Smooth muscle cell (in vitro differentiated cells): Measurements from ENCODE around the gene HMCN1. TPM values are rescaled to one million over a fixed set of nuclear protein-coding genes. Genes with fewer than 3 reads are reported as not detected.
A peak's percentile ranks its signal among the peaks of the same experiment; 100 is the strongest.

ENCODE experiments used
- DNase-seq: peaks from one replicate; lab custom pipeline; 2025; ENCODE audit not compliant: unreplicated experiment; lab: John Stamatoyannopoulos, UW
- H2AFZ ChIP-seq: fragments of 200-600 bp; sonication (generic); 2 replicates; pipeline ENCODE4 v1.6.0; 2016; ENCODE audit warnings: antibody characterized with exemption, low read depth, mild to moderate bottlenecking
- H3F3A ChIP-seq: fragments of 200-600 bp; sonication (generic); 2 replicates; pipeline ENCODE4 v1.6.0; 2017; ENCODE audit warnings: antibody characterized with exemption, low read depth
- H3K27ac ChIP-seq: fragments of 200-600 bp; sonication (generic); 2 replicates; pipeline ENCODE4 v1.5.1; 2016; ENCODE audit warnings: low read depth, mild to moderate bottlenecking
- H3K27me3 ChIP-seq: fragments of 200-600 bp; sonication (generic); 2 replicates; pipeline ENCODE4 v1.6.1; 2016; ENCODE audit warnings: low read depth, mild to moderate bottlenecking
- H3K36me3 ChIP-seq: fragments of 200-600 bp; sonication (generic); 2 replicates; pipeline ENCODE4 v1.5.1; 2016; ENCODE audit warnings: low read depth
- H3K4me1 ChIP-seq: fragments of 200-600 bp; sonication (generic); 2 replicates; pipeline ENCODE4 v1.5.1; 2016; ENCODE audit warnings: low read depth
- H3K4me2 ChIP-seq: fragments of 200-600 bp; sonication (generic); 2 replicates; pipeline ENCODE4 v1.6.0; 2016; ENCODE audit warnings: mild to moderate bottlenecking
- H3K4me3 ChIP-seq: fragments of 200-600 bp; sonication (generic); 2 replicates; pipeline ENCODE4 v1.5.1; 2016; ENCODE audit warnings: mild to moderate bottlenecking
- H3K79me2 ChIP-seq: fragments of 200-600 bp; sonication (generic); 2 replicates; pipeline ENCODE4 v1.6.0; 2016; ENCODE audit warnings: low read depth, mild to moderate bottlenecking
- H3K9ac ChIP-seq: fragments of 200-600 bp; sonication (generic); 2 replicates; pipeline ENCODE4 v1.6.0; 2016; ENCODE audit warnings: low read depth
- H3K9me3 ChIP-seq: fragments of 200-600 bp; sonication (generic); replicated peaks from 2 replicates; pipeline ENCODE4 v1.5.1; 2016; ENCODE audit warnings: low read depth
- H4K20me1 ChIP-seq: fragments of 200-600 bp; sonication (generic); 2 replicates; pipeline ENCODE4 v1.6.0; 2016; ENCODE audit warnings: low read depth
- WGBS: methylation state at CpG from one replicate; pipeline ENCODE4 v1.1.7; 2016; ENCODE audit warnings: low lambda C conversion rate; 5-methylcytosine and 5-hydroxymethylcytosine counted together
- polyA plus RNA-seq: library from polyadenylated mRNA; unstranded; fragments of >200 nt; fragmentation: Nextera tagmentation; extraction: Ambion mirVana; gene quantifications from 2 replicates; pipeline ENCODE4 v1.2.1, GENCODE V29; 2016
- total RNA-seq: library from RNA; depleted of rRNA; stranded (reverse); fragments of >200 nt; gene quantifications from 2 replicates; pipeline ENCODE4 v1.2.3, GENCODE V29; 2014
- TF ChIP-seq, protein P1 (sequence below): fragments of 200-600 bp; sonication (generic); IDR thresholded peaks from 2 replicates; pipeline ENCODE4 v1.5.1; 2017; ENCODE audit warnings: borderline replicate concordance, mild to moderate bottlenecking, antibody characterized with exemption; ENCODE audit not compliant: insufficient read depth, poor library complexity, severe bottlenecking

Gene HMCN1
- total and polyA plus RNA-seq, 2 experiments from 2014 or later, result 18.9 to 118 TPM

DNA sequence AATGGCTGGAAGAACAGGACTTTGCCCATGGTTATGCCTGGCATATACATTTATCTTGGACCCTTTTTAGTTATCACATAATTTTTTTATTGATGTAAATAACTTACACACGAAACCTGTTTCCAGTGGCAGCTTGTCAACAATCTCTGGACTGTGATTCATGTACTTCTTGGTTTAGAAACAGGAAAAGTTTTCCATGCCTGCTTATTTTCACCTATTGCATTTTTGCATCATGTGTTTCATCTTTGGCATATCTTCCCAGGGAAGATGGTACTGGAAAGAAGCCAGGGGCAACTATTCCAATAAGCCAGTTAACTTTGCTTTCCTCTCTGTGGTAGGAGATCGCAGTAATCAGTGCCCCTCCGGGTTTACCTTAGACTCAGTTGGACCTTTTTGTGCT, 430.6 kb downstream of the HMCN1 start:
- H3K4me3 ChIP-seq, result no peak overlapping the region
- TF ChIP-seq, protein P1, sequence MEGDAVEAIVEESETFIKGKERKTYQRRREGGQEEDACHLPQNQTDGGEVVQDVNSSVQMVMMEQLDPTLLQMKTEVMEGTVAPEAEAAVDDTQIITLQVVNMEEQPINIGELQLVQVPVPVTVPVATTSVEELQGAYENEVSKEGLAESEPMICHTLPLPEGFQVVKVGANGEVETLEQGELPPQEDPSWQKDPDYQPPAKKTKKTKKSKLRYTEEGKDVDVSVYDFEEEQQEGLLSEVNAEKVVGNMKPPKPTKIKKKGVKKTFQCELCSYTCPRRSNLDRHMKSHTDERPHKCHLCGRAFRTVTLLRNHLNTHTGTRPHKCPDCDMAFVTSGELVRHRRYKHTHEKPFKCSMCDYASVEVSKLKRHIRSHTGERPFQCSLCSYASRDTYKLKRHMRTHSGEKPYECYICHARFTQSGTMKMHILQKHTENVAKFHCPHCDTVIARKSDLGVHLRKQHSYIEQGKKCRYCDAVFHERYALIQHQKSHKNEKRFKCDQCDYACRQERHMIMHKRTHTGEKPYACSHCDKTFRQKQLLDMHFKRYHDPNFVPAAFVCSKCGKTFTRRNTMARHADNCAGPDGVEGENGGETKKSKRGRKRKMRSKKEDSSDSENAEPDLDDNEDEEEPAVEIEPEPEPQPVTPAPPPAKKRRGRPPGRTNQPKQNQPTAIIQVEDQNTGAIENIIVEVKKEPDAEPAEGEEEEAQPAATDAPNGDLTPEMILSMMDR, result no peak
- no peaks in the 10 kb centered on the region for H3K27me3 ChIP-seq
- 94% methylated on average over 3 of the region's 3 CpGs for WGBS
- H2AFZ ChIP-seq, result no peak overlapping the region
- H3K9me3 ChIP-seq, result no peaks in the 10 kb centered on the region
- H3K4me2 ChIP-seq, result no peak overlapping the region
- no peaks in the 10 kb centered on the region for H3K79me2 ChIP-seq
- no peak for DNase-seq
- H3K9ac ChIP-seq, result no peak overlapping the region
- no peaks in the 10 kb centered on the region for H3K4me1 ChIP-seq
- H3K36me3 ChIP-seq, result no peaks in the 10 kb centered on the region
- H3K27ac ChIP-seq, result no peak overlapping the region
- H3F3A ChIP-seq, result no peaks in the 10 kb centered on the region
- no peaks in the 10 kb centered on the region for H4K20me1 ChIP-seq

DNA sequence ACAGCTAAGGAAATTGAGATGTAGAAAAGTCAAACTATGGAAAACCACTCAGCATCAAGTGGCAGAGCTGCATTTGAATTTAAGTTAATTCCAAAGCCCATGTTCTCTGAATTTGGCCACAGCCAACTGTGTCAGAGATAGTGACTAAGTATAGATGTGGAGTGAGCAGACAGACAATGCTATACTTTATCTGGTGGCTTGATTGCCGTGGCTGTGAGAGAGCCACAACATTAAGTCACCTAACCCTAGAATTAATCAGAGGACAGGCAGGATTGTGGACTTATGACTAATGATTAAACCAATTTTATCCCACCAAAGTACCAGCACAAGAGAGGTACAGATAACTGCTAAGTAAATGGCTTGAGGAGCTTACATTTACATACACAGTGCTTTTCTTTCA, 431.1 kb downstream of the HMCN1 start:
- Histone ChIP-seq H3K9me3 (no peaks in the 10 kb centered on the region), H3K36me3 (no peaks in the 10 kb centered on the region), H3K4me1 (no peaks in the 10 kb centered on the region), H4K20me1 (no peaks in the 10 kb centered on the region), H2AFZ (no peak overlapping the region), H3K9ac (no peak overlapping the region), H3K4me3 (no peak overlapping the region), H3K79me2 (no peaks in the 10 kb centered on the region), H3F3A (no peaks in the 10 kb centered on the region), H3K4me2 (no peak overlapping the region), H3K27me3 (no peaks in the 10 kb centered on the region), H3K27ac (no peak overlapping the region)
- TF ChIP-seq, protein P1, result no peak
- DNase-seq, result no peak
- 63% methylated on average over 1 of the region's 1 CpG for WGBS

DNA sequence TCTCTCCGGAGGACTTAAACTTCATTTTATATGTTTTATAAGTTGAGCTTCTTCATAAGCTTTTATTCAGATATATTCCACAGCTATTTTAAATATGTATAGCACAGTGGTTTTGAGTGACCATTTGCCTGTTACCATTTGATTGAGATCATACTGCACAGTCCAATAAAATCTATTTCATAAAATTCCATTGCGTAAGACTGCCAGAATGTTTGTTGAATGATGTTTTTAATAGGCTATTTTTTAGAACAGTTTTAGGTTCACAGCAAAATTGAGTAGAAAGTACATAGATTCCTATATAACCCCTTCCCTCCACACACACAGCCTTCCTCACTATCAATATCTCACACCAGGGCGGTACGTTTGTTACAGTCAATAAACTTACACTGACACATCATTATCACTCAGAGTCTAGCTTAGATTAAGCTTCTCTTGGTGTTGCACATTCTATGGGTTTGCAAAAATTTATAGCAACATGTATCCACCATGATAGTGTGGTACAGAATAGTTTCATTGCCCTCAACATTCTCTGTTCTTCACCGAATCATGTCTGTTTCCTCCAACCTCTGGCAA, 433.0 kb downstream of the HMCN1 start:
- H3F3A ChIP-seq, result no peaks in the 10 kb centered on the region
- H3K4me2 ChIP-seq, result no peak overlapping the region
- WGBS, result 67% methylated on average over 5 of the region's 5 CpGs
- DNase-seq, result no peak
- H3K9ac ChIP-seq, result no peak overlapping the region
- no peaks in the 10 kb centered on the region for H3K4me1 ChIP-seq
- H3K9me3 ChIP-seq, result no peaks in the 10 kb centered on the region
- no peak overlapping the region for H3K27ac ChIP-seq
- H3K36me3 ChIP-seq, result no peaks in the 10 kb centered on the region
- H4K20me1 ChIP-seq, result no peaks in the 10 kb centered on the region
- H2AFZ ChIP-seq, result no peak overlapping the region
- no peaks in the 10 kb centered on the region for H3K79me2 ChIP-seq
- H3K4me3 ChIP-seq, result no peak overlapping the region
- TF ChIP-seq, protein P1, result no peak
- H3K27me3 ChIP-seq, result no peaks in the 10 kb centered on the region

DNA sequence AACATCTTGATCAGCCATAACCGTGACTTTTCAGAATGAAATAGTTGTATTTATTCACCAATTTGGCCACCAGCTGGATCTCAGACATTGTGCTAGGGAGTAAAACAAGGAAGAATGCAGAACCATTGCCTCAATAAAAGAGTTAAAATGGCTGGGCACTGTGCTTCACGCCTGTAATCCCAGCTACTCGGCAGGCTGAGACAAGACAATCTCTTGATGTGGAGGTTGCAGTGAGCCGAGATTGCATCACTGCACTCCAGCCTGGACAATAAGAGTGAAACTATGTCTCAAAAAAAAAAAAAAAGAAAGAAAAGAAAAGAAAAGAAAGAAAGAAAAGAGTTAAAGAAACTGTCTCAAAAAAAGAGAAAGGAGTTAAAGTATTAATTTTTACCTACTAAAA, 441.4 kb downstream of the HMCN1 start:
- Histone ChIP-seq H2AFZ (no peak overlapping the region), H3K4me3 (no peak overlapping the region), H4K20me1 (no peaks in the 10 kb centered on the region), H3K36me3 (no peaks in the 10 kb centered on the region), H3K9me3 (no peaks in the 10 kb centered on the region), H3K79me2 (no peaks in the 10 kb centered on the region), H3F3A (no peaks in the 10 kb centered on the region), H3K4me2 (peak overlapping the region; percentile 70), H3K4me1 (peaks cover 9% of the 10 kb centered on the region), H3K27me3 (no peaks in the 10 kb centered on the region), H3K27ac (peak overlapping the region; percentile 67), H3K9ac (no peak overlapping the region)
- TF ChIP-seq, protein P1, result no peak
- DNase-seq, result no peak
- 33% methylated on average over 4 of the region's 4 CpGs for WGBS
